HEK293T (cell line): ENCODE results near the gene CTTN.

Experiments used
- CTCF ChIA-PET: fragments of 350-600 bp; formaldehyde crosslinking; extraction: SDS; loops from one replicate; lab custom pipeline; 2021; ENCODE audit warnings: antibody characterized with exemption, inconsistent platforms; lab: Yijun Ruan, JAX
- POLR2A ChIA-PET: fragments of 350-600 bp; formaldehyde crosslinking; extraction: SDS; loops from one replicate; lab custom pipeline; 2020; ENCODE audit warnings: antibody characterized with exemption, inconsistent platforms; lab: Yijun Ruan, JAX
- DNase-seq: peaks from one replicate; pipeline ENCODE4 v3.0.0; 2012; ENCODE audit warnings: mixed read lengths; ENCODE audit errors: extremely low spot score
- ARNT ChIP-seq: fragments of 450-650 bp; IDR thresholded peaks from 2 replicates; pipeline ENCODE4 v1.6.1; 2017; ENCODE audit warnings: mild to moderate bottlenecking
- BHLHE40 ChIP-seq: fragments of 450-650 bp; IDR thresholded peaks from 2 replicates; pipeline ENCODE4 v1.6.1; 2016; ENCODE audit warnings: mild to moderate bottlenecking, moderate library complexity, borderline replicate concordance
- CTBP1 ChIP-seq: fragments of 450-650 bp; IDR thresholded peaks from 2 replicates; pipeline ENCODE4 v1.6.1; 2016; ENCODE audit warnings: borderline replicate concordance
- ELF4 ChIP-seq: fragments of 450-650 bp; IDR thresholded peaks from 2 replicates; pipeline ENCODE4 v1.6.1; 2017; ENCODE audit warnings: antibody characterized with exemption
- FOXA1 ChIP-seq: fragments of 450-650 bp; IDR thresholded peaks from 2 replicates; pipeline ENCODE4 v1.6.1; 2016; ENCODE audit warnings: mild to moderate bottlenecking
- FOXK2 ChIP-seq: fragments of 450-650 bp; IDR thresholded peaks from 2 replicates; pipeline ENCODE4 v1.6.1; 2016; ENCODE audit warnings: mild to moderate bottlenecking
- FOXM1 ChIP-seq: fragments of 450-650 bp; IDR thresholded peaks from 2 replicates; pipeline ENCODE4 v1.6.1; 2017; ENCODE audit warnings: mild to moderate bottlenecking, borderline replicate concordance
- HDGF ChIP-seq: fragments of 450-650 bp; IDR thresholded peaks from 2 replicates; pipeline ENCODE4 v1.6.1; 2017; ENCODE audit warnings: antibody characterized with exemption, borderline replicate concordance
- L3MBTL2 ChIP-seq: fragments of 450-650 bp; conservative IDR thresholded peaks from 2 replicates; pipeline ENCODE4 v1.6.1; 2016; ENCODE audit warnings: mild to moderate bottlenecking
- LEF1 ChIP-seq: fragments of 450-650 bp; IDR thresholded peaks from 2 replicates; pipeline ENCODE4 v1.6.1; 2017; ENCODE audit warnings: mild to moderate bottlenecking, borderline replicate concordance
- NFRKB ChIP-seq: fragments of 450-650 bp; IDR thresholded peaks from 2 replicates; pipeline ENCODE4 v1.6.1; 2016; ENCODE audit warnings: mild to moderate bottlenecking, moderate library complexity
- SP1 ChIP-seq: fragments of 450-650 bp; IDR thresholded peaks from 2 replicates; pipeline ENCODE4 v1.6.1; 2017
- SUZ12 ChIP-seq: fragments of 450-650 bp; IDR thresholded peaks from 2 replicates; pipeline ENCODE4 v1.6.1; 2016; ENCODE audit warnings: mild to moderate bottlenecking
- TARDBP ChIP-seq: fragments of 450-650 bp; IDR thresholded peaks from 2 replicates; pipeline ENCODE4 v1.6.1; 2016
- ZNF384 ChIP-seq: fragments of 450-650 bp; IDR thresholded peaks from 2 replicates; pipeline ENCODE4 v1.6.1; 2016
- TF ChIP-seq, protein P1 (sequence below): fragments of 450-650 bp; IDR thresholded peaks from 2 replicates; pipeline ENCODE4 v1.6.1; 2016

Gene CTTN

DNA sequence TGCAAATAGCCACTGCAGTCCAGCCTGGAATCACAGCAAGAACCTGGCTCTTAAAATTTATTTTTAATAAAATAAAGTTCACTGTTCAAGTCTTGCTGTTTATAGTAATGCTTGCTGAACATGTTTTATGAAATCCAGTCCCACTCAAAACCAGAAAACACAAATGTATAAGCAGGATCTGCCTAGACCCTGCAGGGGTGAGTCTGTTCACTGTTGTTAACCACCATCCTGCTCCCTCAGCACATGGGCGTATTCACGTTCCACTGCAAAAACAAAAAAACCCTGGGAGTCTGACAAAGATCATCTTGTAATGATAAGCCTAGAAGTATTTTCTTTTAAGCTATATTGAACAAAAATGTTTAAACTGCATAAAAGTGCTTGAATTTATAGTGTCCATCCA is 45.0 kb upstream of the CTTN start:
- CTCF ChIA-PET: no interaction called here
- POLR2A ChIA-PET: no interaction called here
- TF ChIP-seq, protein P1, sequence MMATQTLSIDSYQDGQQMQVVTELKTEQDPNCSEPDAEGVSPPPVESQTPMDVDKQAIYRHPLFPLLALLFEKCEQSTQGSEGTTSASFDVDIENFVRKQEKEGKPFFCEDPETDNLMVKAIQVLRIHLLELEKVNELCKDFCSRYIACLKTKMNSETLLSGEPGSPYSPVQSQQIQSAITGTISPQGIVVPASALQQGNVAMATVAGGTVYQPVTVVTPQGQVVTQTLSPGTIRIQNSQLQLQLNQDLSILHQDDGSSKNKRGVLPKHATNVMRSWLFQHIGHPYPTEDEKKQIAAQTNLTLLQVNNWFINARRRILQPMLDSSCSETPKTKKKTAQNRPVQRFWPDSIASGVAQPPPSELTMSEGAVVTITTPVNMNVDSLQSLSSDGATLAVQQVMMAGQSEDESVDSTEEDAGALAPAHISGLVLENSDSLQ: no peak
- TF ChIP-seq ELF4: no peak
- TF ChIP-seq FOXK2: no peak
- no peak for TF ChIP-seq BHLHE40
- no peak for TF ChIP-seq CTBP1
- TF ChIP-seq FOXA1: no peak
- no peak for TF ChIP-seq HDGF
- no peak for TF ChIP-seq FOXM1
- no peak for TF ChIP-seq LEF1
- TF ChIP-seq TARDBP: no peak
- no peak for TF ChIP-seq SUZ12
- DNase-seq: no peak

DNA sequence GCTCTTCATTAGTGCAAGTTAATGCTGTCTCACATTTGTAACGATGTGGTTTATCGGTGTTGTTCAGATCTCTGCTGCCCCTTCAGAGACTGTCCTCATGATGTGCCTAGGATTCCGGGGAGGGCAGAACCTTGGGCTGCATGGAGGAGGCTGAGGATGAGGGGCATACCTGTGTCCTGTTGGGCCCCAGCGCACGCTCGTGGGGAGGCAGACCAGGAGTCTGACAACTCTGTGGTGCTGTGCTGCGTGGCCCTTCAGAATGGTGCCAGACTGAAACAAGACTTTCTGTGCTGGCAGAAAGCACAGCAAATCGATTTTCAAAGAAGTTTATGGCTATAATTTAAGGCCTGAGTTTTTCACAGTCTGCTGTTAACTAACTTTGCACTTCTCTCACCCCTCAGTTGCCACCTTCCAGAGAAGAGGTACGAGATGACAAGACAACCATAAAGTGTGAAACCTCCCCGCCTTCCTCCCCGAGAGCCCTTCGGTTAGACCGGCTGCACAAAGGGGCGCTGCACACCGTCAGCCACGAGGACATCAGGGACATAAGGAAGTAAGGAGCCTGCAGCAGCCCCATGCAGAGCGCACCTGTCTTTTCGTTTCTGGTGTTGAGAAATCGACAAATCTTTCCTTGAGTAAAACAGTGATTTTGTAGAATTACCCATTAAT is 44.3 kb upstream of the CTTN start:
- no peak for DNase-seq
- TF ChIP-seq ELF4 (no peak), L3MBTL2 (no peak), BHLHE40 (no peak), TARDBP (no peak), SP1 (no peak), ZNF384 (no peak), FOXM1 (no peak), LEF1 (no peak), FOXA1 (no peak), FOXK2 (no peak), SUZ12 (no peak)
- POLR2A ChIA-PET: no interaction called here
- CTCF ChIA-PET: no interaction called here

DNA sequence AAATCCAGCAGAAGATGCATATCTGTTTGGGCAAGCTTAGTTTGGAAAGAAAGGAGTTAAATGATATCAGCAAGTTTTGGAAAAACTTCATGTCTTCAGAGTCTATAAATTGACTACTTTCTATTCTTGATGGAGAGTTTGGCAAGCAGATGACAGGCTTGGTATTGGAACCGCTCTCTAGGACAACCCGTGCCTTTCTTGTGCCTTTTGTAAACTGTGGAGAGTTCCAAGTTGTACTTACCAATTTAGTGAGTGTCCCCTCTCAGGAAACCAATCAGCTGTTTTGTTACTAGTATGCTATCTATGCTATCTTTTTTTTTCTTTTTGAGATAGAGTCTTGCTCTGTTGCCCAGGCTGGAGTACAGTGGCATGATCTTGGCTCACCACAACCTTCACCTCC is 43.7 kb upstream of the CTTN start:
- CTCF ChIA-PET: no interaction called here
- POLR2A ChIA-PET: no interaction called here
- TF ChIP-seq FOXM1: no peak
- TF ChIP-seq LEF1: no peak
- TF ChIP-seq, protein P1: no peak
- TF ChIP-seq ELF4: no peak
- no peak for TF ChIP-seq L3MBTL2
- no peak for TF ChIP-seq FOXK2

DNA sequence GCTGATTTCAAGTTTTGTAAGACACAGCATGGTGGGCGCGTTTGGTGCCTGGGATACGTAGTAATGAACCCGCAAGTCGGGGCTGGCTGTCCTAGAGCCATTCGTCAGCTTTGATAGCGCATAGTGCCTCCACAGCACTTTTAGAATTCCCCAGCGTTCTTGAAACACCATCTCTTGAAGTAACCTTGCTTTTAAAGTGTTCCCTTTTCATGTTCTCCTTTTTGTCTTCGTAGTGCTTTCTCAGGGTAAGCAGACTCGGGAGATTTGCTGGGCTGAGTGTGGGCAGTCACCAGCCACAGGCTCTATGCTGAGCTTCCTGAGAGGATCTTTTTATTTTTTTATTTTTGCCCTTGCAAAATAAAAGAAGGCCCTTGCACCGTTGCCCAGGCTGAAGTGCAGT is 39.6 kb upstream of the CTTN start:
- TF ChIP-seq FOXM1: no peak
- no peak for TF ChIP-seq ARNT
- no peak for DNase-seq
- CTCF ChIA-PET: no interaction called here
- POLR2A ChIA-PET: no interaction called here

More for the DNA sequence above, 43.7 kb upstream of the CTTN start:
- no peak for DNase-seq

DNA sequence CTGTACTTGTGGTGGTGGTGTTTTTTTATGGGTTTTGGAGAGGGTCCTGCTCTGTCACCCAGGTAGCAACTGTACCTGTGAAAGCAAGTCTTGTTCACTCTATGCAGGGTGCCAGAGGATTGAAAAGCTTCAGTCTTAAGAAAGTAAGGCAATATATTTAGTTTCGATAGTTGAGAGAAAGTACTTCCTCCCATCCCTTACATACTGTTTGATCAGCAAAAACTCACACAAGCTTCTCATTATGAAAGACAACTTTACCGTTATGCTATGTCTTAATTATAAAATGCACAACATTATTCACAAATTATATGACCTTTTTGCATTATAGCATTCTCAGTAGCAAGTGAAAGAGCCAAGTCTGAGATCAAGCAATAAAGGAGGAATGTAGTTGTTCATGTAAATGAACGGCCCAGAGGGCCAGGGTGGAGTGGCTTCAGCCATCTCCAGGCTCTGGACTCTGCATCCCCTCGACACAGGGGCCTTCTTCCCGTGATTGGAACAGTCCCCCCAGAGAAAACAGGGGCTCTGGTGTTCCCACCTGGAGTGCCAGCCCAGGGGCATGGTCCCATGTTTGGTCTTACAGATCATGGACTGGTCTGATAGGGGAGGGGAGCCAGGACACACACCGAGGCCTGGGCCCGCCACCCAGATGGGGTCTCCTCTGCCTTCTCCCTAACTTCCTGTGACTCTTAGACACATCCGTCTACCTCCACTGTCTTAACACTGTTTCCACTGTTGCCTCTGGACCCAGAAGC is 38.7 kb upstream of the CTTN start:
- ChIA-PET POLR2A (no interaction called here), CTCF (no interaction called here)
- no peak for DNase-seq

DNA sequence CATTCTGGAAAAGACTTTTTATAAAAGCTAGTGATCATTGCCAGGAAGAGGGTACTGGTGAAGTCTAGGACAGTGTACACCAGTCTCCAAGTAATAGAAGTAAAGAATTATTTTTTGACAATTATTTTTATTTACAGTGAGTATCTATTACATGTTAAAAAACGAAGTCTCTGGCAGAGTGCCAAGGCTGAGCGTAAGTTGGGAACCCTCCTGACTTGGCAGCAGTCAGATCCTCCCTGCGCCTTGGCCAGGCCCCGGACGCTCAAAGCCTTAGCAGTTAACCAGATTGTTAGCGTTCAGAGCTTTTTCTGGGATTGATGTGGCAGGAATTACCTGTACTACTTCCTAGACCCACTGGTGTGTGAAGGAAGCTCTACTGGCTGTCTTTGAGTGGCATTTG is 38.1 kb upstream of the CTTN start:
- DNase-seq: no peak
- ChIA-PET CTCF (no interaction called here), POLR2A (no interaction called here)
- no peak for TF ChIP-seq TARDBP
- no peak for TF ChIP-seq HDGF

More for the DNA sequence above, 38.7 kb upstream of the CTTN start:
- TF ChIP-seq FOXM1: no peak
- TF ChIP-seq FOXA1: no peak
- no peak for TF ChIP-seq ELF4
- TF ChIP-seq HDGF: no peak
- TF ChIP-seq CTBP1: no peak
- TF ChIP-seq BHLHE40: no peak
- TF ChIP-seq SUZ12: no peak
- TF ChIP-seq SP1: no peak
- TF ChIP-seq, protein P1: no peak
- no peak for TF ChIP-seq FOXK2
- TF ChIP-seq ARNT: no peak
- TF ChIP-seq TARDBP: no peak
- TF ChIP-seq ZNF384: no peak
- TF ChIP-seq NFRKB: no peak
- no peak for TF ChIP-seq LEF1
- no peak for TF ChIP-seq L3MBTL2

DNA sequence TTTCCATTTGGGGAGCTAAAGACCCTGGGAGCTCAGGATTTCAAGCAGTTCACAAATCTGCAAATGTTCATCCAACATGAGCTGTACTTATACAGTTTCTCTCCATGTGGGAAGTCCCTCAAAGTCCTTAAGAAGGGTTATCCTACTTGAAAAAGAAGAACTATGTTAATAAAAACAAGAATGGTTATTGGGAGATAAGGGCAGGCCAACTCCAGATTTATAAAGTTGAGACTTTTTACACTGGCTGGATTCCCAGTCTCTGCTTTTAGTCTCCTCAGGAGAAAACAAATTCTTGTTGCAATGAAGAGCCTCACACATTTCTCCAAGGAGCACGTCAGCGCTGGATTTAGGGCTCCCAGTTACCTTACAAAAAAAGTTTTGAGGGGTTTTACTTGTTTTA is 34.2 kb upstream of the CTTN start:
- POLR2A ChIA-PET: no interaction called here
- TF ChIP-seq FOXM1 (no peak), TARDBP (no peak), HDGF (no peak), SUZ12 (no peak), CTBP1 (no peak), ARNT (no peak), SP1 (no peak), FOXK2 (no peak), FOXA1 (no peak)
- TF ChIP-seq, protein P1: no peak
- CTCF ChIA-PET: no interaction called here
- no peak for DNase-seq
